Spleen (tissue), 7 donors: ENCODE measurements around the gene CLEC2B.

Experiments used
- POLR2AphosphoS5 ChIP-seq, 3 donors: sonication (generic); formaldehyde crosslinking; IDR thresholded peaks; one replicate each; pipeline ENCODE4 v1.5.1; 2017; ENCODE audit warnings: antibody characterized with exemption in 3 of 3
- TF ChIP-seq, protein P1 (sequence below), 11 experiments: fragments of 200-600 bp in 7 of 11; fragments of 450-650 bp in 4 of 11; sonication (generic) in 4 of 11; IDR thresholded peaks in 8 of 11; conservative IDR thresholded peaks in 3 of 11; 1 replicate in 7 of 11; 2 replicates in 4 of 11; pipeline versions ENCODE4 v1.4.0 to v1.8.0; 2016 to 2021; ENCODE audit warnings: antibody characterized with exemption in 11 of 11, inconsistent platforms in 4 of 11, mild to moderate bottlenecking in 1 of 11
- donor health status: DM: no; HTN: no; CAD: no; lungs with moderate emphysema.
- donor health status: DM: no; HTN: no; CAD: no.
- donor health status: DM: no; HTN: no; CAD: no.

- TF ChIP-seq, protein P1, sequence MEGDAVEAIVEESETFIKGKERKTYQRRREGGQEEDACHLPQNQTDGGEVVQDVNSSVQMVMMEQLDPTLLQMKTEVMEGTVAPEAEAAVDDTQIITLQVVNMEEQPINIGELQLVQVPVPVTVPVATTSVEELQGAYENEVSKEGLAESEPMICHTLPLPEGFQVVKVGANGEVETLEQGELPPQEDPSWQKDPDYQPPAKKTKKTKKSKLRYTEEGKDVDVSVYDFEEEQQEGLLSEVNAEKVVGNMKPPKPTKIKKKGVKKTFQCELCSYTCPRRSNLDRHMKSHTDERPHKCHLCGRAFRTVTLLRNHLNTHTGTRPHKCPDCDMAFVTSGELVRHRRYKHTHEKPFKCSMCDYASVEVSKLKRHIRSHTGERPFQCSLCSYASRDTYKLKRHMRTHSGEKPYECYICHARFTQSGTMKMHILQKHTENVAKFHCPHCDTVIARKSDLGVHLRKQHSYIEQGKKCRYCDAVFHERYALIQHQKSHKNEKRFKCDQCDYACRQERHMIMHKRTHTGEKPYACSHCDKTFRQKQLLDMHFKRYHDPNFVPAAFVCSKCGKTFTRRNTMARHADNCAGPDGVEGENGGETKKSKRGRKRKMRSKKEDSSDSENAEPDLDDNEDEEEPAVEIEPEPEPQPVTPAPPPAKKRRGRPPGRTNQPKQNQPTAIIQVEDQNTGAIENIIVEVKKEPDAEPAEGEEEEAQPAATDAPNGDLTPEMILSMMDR (IDR thresholded peaks at IDR 0.05 in 8 of 11, conservative IDR thresholded peaks at IDR 0.05 in 3 of 11) = no peak
- no peak for TF ChIP-seq POLR2AphosphoS5 (IDR thresholded peaks at IDR 0.05)
Measured at GRCh38 chr12:9851927-9852326, 17.2 kb downstream of the CLEC2B start.
